HepG2 (cell line): ENCODE data around the gene BZW1. TPM values are rescaled to one million over a fixed set of nuclear protein-coding genes. Genes with fewer than 3 reads are reported as not detected.
A peak's percentile ranks its signal among the peaks of the same experiment; 100 is the strongest.

Experiments
- ASH2L ChIP-seq: fragments of 300-600, 200-600 bp; sonication (generic); IDR thresholded peaks from 2 replicates; pipeline ENCODE4 v1.7.0; 2017; ENCODE audit warnings: low read depth, mild to moderate bottlenecking, moderate library complexity, mixed read lengths, low read length; ENCODE audit not compliant: insufficient read length
- ATRX ChIP-seq: sonication (generic); formaldehyde crosslinking; IDR thresholded peaks from 2 replicates; pipeline ENCODE4 v1.4.0; 2020; ENCODE audit warnings: missing genetic modification reagents, borderline replicate concordance
- CAMTA2 ChIP-seq: sonication (generic); formaldehyde crosslinking; IDR thresholded peaks from 2 replicates; pipeline ENCODE4 v1.4.0; 2020; ENCODE audit warnings: mild to moderate bottlenecking, missing genetic modification reagents, borderline replicate concordance
- CBX1 ChIP-seq: IDR thresholded peaks from one replicate; pipeline ENCODE4 v1.6.1; 2016; ENCODE audit warnings: antibody characterized with exemption, low read depth
- CEBPB ChIP-seq: IDR thresholded peaks from 2 replicates; pipeline ENCODE4 v1.6.1; 2011; ENCODE audit warnings: low read depth, low read length, improper control_type of control experiment, borderline replicate concordance
- ESRRA ChIP-seq: sonication (generic); formaldehyde crosslinking; IDR thresholded peaks from 2 replicates; pipeline ENCODE4 v1.5.1; 2020; ENCODE audit warnings: mild to moderate bottlenecking, low read depth, missing genetic modification reagents
- IRF9 ChIP-seq: sonication (generic); formaldehyde crosslinking; IDR thresholded peaks from 2 replicates; pipeline ENCODE4 v1.8.0; 2022; ENCODE audit warnings: missing genetic modification reagents, mild to moderate bottlenecking, borderline replicate concordance
- KDM1A ChIP-seq: IDR thresholded peaks from 2 replicates; pipeline ENCODE4 v1.6.1; 2016; ENCODE audit warnings: missing compliant biosample characterization
- KLF13 ChIP-seq: sonication (generic); formaldehyde crosslinking; IDR thresholded peaks from 2 replicates; pipeline ENCODE4 v1.4.0; 2020; ENCODE audit warnings: mild to moderate bottlenecking, missing genetic modification reagents
- PLRG1 ChIP-seq: fragments of 450-650 bp; conservative IDR thresholded peaks from 2 replicates; pipeline ENCODE4 v1.6.1; 2016
- SAP130 ChIP-seq: IDR thresholded peaks from 2 replicates; pipeline ENCODE4 v1.6.1; 2016; ENCODE audit warnings: low read depth
- SCMH1 ChIP-seq: sonication (generic); formaldehyde crosslinking; IDR thresholded peaks from 2 replicates; pipeline ENCODE4 v1.9.0; 2021; ENCODE audit warnings: missing genetic modification reagents, mild to moderate bottlenecking, borderline replicate concordance
- SIN3B ChIP-seq: fragments of 150-350 bp; IDR thresholded peaks from 2 replicates; pipeline ENCODE4 v1.6.1; 2014; ENCODE audit warnings: low read length
- SP5 ChIP-seq: IDR thresholded peaks from 2 replicates; pipeline ENCODE4 v1.6.1; 2016; ENCODE audit warnings: low read depth, borderline replicate concordance
- TCF7L2 ChIP-seq: IDR thresholded peaks from 2 replicates; pipeline ENCODE4 v1.6.1; 2011; ENCODE audit warnings: mild to moderate bottlenecking, low read depth, low read length, moderate library complexity
- TP53 ChIP-seq: sonication (generic); formaldehyde crosslinking; conservative IDR thresholded peaks from 2 replicates; pipeline ENCODE4 v1.4.0; 2020; ENCODE audit warnings: missing genetic modification reagents
- ZNF562 ChIP-seq: sonication (generic); formaldehyde crosslinking; IDR thresholded peaks from 2 replicates; pipeline ENCODE4 v1.8.0; 2022; ENCODE audit warnings: missing genetic modification reagents, borderline replicate concordance
- ZNF605 ChIP-seq: sonication (generic); formaldehyde crosslinking; IDR thresholded peaks from 2 replicates; pipeline ENCODE4 v1.8.0; 2022; ENCODE audit warnings: mild to moderate bottlenecking, missing genetic modification reagents
- ZNF777 ChIP-seq: sonication (generic); formaldehyde crosslinking; IDR thresholded peaks from 2 replicates; pipeline ENCODE4 v1.4.0; 2020; ENCODE audit warnings: missing genetic modification reagents
- polyA plus RNA-seq, 8 experiments: library from polyadenylated mRNA; depleted of rRNA in 3 of 8; stranded (reverse) in 7 of 8; unstranded in 1 of 8; fragments of >200 nt; fragmentation: Illumina TruSeq in 4 of 8; extraction: Trizol in 4 of 8; gene quantifications; 2 replicates each; pipeline versions ENCODE4 v1.2.1 to v1.2.3, GENCODE V29; 2011 to 2016; ENCODE audit warnings: low read depth in 4 of 8, missing spikeins in 1 of 8, mixed read lengths in 1 of 8; ENCODE audit not compliant: insufficient read depth in 1 of 8
- total RNA-seq, 5 experiments: library from RNA; depleted of rRNA; stranded (reverse); fragments of >200 nt; fragmentation: Illumina TruSeq; extraction: Trizol; gene quantifications; 2 replicates each; pipeline ENCODE4 v1.2.3, GENCODE V29; 2016; ENCODE audit warnings: low read depth in 1 of 5
- TF ChIP-seq, protein P1 (sequence below): sonication (generic); formaldehyde crosslinking; IDR thresholded peaks from one replicate; pipeline ENCODE4 v1.5.1; 2020; ENCODE audit warnings: mild to moderate bottlenecking, missing genetic modification reagents; ENCODE audit errors: not compliant biosample characterization
- TF ChIP-seq, protein P2 (sequence below): sonication (generic); formaldehyde crosslinking; IDR thresholded peaks from 2 replicates; pipeline ENCODE4 v1.5.0; 2020; ENCODE audit warnings: missing genetic modification reagents

Gene BZW1
- total and polyA plus RNA-seq, 2 of the 13 experiments (the other 11 are each of a cell fraction or from before 2014, with no cell fraction given) = 106 to 384 TPM

DNA sequence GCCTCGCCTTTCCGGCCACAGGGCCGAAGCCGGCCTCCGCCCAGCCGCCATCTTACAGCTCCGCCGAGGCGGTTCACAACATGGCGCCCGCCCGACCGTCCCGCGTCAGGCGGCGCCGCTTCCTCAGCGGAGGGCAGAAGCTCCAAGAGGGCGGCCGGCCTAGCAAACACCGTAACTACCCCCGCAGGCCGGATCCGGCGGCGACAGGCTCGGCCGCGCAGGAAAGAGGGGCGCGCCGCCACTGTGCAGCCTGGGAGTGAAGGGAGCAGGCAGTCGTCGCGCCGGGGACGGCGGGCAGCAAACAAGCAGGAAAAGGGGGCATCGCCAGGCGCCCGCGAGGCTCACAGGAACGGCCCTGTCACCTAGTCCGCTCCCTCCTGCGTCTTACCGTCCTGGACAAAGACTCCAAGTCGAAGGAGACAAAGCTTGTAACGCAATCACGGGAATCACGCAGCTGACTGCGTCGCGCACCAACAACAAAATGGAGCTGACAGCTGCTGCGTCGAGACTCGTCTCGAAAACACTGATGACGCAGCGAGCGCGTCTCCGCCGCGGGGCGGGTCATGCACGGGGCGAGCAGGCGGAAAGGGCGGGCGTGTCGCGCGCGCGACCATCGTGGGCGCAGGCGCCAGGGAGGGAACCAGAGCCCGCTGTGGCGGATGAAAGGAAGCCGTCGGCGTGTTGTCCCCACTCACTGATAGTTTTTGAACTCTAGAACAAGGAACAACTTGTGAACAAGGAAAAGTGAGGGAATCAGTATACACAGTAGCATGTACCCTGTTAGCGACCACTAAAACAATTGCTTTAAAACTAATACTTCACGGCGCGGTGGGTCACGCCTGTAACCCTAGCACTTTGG is 52.7 kb downstream of the BZW1 start, which contains the start of gene CLK1 (continued):
- TF ChIP-seq ATRX (CRISPR knock-in tag) = no peak
- TF ChIP-seq ZNF562 (CRISPR knock-in tag) = no peak
- TF ChIP-seq TP53 = peak; percentile 81
- TF ChIP-seq ZNF605 (CRISPR knock-in tag) = peak; percentile 96
- TF ChIP-seq KLF13 (CRISPR knock-in tag) = no peak; the same call in 1 of the 2 replicates
- no peak for TF ChIP-seq CEBPB
- TF ChIP-seq IRF9 (CRISPR knock-in tag) = peak; percentile 99
- peak; percentile 93 for TF ChIP-seq CBX1
- TF ChIP-seq, protein P1, sequence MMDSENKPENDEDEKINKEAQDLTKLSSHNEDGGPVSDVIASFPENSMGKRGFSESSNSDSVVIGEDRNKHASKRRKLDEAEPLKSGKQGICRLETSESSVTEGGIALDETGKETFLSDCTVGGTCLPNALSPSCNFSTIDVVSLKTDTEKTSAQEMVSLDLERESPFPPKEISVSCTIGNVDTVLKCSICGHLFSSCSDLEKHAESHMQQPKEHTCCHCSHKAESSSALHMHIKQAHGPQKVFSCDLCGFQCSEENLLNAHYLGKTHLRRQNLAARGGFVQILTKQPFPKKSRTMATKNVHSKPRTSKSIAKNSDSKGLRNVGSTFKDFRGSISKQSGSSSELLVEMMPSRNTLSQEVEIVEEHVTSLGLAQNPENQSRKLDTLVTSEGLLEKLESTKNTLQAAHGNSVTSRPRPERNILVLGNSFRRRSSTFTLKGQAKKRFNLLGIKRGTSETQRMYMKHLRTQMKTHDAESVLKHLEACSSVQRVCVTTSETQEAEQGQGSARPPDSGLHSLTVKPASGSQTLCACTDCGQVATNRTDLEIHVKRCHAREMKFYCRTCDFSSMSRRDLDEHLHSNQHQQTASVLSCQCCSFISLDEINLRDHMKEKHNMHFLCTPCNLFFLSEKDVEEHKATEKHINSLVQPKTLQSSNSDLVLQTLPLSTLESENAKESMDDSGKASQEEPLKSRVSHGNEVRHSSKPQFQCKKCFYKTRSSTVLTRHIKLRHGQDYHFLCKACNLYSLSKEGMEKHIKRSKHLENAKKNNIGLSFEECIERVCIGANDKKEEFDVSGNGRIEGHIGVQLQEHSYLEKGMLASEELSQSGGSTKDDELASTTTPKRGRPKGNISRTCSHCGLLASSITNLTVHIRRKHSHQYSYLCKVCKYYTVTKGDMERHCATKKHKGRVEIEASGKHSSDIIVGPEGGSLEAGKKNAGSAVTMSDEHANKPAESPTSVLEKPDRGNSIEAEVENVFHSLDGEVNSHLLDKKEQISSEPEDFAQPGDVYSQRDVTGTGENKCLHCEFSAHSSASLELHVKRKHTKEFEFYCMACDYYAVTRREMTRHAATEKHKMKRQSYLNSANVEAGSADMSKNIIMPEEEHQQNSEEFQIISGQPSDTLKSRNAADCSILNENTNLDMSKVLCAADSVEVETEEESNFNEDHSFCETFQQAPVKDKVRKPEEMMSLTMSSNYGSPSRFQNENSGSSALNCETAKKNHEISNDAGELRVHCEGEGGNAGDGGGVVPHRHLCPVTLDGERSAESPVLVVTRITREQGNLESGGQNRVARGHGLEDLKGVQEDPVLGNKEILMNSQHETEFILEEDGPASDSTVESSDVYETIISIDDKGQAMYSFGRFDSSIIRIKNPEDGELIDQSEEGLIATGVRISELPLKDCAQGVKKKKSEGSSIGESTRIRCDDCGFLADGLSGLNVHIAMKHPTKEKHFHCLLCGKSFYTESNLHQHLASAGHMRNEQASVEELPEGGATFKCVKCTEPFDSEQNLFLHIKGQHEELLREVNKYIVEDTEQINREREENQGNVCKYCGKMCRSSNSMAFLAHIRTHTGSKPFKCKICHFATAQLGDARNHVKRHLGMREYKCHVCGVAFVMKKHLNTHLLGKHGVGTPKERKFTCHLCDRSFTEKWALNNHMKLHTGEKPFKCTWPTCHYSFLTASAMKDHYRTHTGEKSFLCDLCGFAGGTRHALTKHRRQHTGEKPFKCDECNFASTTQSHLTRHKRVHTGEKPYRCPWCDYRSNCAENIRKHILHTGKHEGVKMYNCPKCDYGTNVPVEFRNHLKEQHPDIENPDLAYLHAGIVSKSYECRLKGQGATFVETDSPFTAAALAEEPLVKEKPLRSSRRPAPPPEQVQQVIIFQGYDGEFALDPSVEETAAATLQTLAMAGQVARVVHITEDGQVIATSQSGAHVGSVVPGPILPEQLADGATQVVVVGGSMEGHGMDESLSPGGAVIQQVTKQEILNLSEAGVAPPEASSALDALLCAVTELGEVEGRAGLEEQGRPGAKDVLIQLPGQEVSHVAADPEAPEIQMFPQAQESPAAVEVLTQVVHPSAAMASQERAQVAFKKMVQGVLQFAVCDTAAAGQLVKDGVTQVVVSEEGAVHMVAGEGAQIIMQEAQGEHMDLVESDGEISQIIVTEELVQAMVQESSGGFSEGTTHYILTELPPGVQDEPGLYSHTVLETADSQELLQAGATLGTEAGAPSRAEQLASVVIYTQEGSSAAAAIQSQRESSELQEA (CRISPR knock-in tag) = peak; percentile 93
- peak; percentile 89 for TF ChIP-seq ZNF777
- TF ChIP-seq KDM1A (CRISPR knock-in tag) = peak; percentile 36; the same call in 1 of the 2 replicates
- TF ChIP-seq SIN3B = 0 out of 2 replicates have a peak, but pooled peaks have one; percentile 65
- peak; percentile 88 for TF ChIP-seq SP5 (CRISPR knock-in tag)
- TF ChIP-seq SAP130 (CRISPR knock-in tag) = peak; percentile 99
- peak; percentile 98 for TF ChIP-seq CAMTA2
- no peak for TF ChIP-seq PLRG1
- peak; percentile 60; the same call in 1 of the 2 replicates for TF ChIP-seq ESRRA (CRISPR knock-in tag)
- TF ChIP-seq TCF7L2 = no peak
- peak; percentile 96 for TF ChIP-seq ASH2L
- TF ChIP-seq, protein P2, sequence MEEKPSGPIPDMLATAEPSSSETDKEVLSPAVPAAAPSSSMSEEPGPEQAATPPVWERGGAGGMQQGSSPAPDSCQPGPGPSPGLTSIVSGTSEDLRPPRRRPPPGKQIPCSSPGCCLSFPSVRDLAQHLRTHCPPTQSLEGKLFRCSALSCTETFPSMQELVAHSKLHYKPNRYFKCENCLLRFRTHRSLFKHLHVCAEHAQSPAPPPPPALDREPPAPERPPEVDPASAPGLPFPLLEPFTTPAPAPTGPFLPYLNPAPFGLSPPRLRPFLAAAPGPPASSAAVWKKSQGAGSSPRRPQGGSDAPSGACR = peak; percentile 90; the same call in 1 of the 2 replicates
- TF ChIP-seq SCMH1 (CRISPR knock-in tag) = no peak
